Measurements from ENCODE around the gene SPHK2.
"Not testable (repeated sequence)": the region's sequence is repeated elsewhere in the genome, so short reads cannot be mapped to it uniquely, and the experiment has no call there.

SPHK2 gene

DNA sequence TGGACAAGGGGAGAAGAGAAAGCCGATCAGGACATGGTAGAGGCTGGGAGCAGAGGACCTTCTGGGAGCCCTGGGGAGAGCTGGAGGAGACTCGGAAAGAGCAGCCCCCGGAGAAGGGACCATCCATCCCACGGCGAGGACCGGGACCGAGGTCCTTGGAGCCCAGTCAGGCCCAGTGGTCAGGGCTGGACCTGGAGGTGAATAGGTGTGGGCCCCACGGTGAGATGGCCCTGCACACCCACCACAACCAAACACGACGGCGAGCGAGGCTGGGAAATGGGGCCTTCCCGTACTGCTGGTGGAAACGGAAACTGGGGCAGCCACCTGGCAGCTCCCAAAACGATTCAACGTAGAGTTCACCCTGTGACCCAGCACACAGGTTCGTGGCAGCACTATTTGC is 57.2 kb downstream of the SPHK2 start:
- no peak for DNase-seq (ENCODE audit: low read depth)
- TF ChIP-seq, protein P1, sequence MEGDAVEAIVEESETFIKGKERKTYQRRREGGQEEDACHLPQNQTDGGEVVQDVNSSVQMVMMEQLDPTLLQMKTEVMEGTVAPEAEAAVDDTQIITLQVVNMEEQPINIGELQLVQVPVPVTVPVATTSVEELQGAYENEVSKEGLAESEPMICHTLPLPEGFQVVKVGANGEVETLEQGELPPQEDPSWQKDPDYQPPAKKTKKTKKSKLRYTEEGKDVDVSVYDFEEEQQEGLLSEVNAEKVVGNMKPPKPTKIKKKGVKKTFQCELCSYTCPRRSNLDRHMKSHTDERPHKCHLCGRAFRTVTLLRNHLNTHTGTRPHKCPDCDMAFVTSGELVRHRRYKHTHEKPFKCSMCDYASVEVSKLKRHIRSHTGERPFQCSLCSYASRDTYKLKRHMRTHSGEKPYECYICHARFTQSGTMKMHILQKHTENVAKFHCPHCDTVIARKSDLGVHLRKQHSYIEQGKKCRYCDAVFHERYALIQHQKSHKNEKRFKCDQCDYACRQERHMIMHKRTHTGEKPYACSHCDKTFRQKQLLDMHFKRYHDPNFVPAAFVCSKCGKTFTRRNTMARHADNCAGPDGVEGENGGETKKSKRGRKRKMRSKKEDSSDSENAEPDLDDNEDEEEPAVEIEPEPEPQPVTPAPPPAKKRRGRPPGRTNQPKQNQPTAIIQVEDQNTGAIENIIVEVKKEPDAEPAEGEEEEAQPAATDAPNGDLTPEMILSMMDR (IDR thresholded peaks at IDR 0.05; ENCODE audit: low read length, missing control alignments), result no peak
- no peak overlapping the region for H3K4me3 ChIP-seq (replicated peaks; ENCODE audit: low read depth, low read length)

DNA sequence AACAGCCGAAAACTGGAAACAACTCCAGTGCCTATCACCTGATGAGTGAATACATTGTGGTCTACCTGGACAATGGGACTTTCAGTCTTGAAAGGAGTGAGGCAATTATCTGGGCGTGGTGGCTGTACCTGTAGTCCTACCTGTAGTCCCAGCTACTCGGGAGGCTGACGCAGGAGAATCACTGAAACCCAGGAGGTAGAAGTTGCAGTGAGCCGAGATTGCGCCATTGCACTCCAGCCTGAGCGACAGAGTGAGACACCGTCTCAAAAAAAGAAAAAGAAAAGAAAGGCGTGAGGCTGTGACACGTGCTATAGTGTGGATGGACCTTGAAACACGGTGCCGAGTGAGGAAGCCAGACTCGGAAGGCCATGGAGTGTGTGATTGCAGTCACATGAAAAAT is 57.6 kb downstream of the SPHK2 start:
- no peak overlapping the region for H3K4me3 ChIP-seq (replicated peaks; ENCODE audit: low read depth, low read length)
- no peak for DNase-seq (ENCODE audit: low read depth)
- TF ChIP-seq, protein P1 (IDR thresholded peaks at IDR 0.05; ENCODE audit: low read length, missing control alignments), result no peak

DNA sequence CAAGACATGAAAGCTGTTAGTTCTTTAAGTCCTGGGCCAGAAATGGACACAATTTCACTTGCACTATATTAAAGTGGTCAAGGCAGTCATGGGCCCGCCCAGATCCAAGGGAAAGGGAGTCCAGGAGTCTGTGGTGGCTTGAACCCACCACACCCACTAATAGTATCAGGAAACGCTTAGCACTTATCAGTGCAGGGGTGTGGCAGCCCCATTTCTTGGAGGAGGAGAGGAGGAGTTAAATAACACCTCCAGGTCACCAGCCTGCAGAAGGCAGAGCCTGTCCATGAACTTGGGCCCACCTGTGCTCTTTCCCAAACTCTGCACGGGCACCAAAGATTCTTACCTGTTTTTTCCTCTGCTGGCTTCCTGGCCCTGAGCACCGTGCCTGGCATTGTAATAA is 58.9 kb downstream of the SPHK2 start:
- DNase-seq (ENCODE audit: low read depth), result no peak
- TF ChIP-seq, protein P1 (IDR thresholded peaks at IDR 0.05; ENCODE audit: low read length, missing control alignments), result no peak
- no peak overlapping the region for H3K4me3 ChIP-seq (replicated peaks; ENCODE audit: low read depth, low read length)

DNA sequence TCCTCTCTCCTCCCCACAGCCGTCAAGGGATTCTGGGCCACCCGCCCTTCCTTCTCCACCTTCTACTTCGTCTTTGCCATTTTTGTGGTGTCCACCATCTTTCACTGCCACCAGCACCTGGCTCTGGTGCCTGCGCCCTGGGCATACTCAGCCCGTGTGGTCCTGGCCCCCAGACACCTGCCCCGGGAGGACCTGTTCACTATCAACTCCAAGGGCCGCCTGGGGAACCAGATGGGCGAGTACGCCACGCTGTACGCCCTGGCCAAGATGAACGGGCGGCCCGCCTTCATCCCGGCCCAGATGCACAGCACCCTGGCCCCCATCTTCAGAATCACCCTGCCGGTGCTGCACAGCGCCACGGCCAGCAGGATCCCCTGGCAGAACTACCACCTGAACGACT is 60.7 kb downstream of the SPHK2 start:
- H3K4me3 ChIP-seq (replicated peaks; ENCODE audit: low read depth, low read length); DNase-seq (ENCODE audit: low read depth): not testable (repeated sequence)
